Astrocyte (in vitro differentiated cells and primary cell): Measurements from ENCODE around the gene KL. TPM values are rescaled to one million over a fixed set of nuclear protein-coding genes. Genes with fewer than 3 reads are reported as not detected.

ENCODE experiments used
- DNase-seq: peaks from one replicate; pipeline ENCODE4 v3.0.0-alpha.2; 2010; ENCODE audit warnings: low read depth
- FAIRE-seq: peaks from 2 replicates; lab custom pipeline; 2011; peaks lifted over from hg19 to GRCh38; lab: Jason Lieb, UNC
- H2AFZ ChIP-seq: 2 replicates; pipeline ENCODE4 v1.6.0; 2012; ENCODE audit warnings: low read depth, low read length, inconsistent platforms
- H3K27ac ChIP-seq: 2 replicates; pipeline ENCODE4 v1.5.1; 2011; ENCODE audit warnings: low read depth, low read length, inconsistent platforms
- H3K27me3 ChIP-seq: 2 replicates; pipeline ENCODE4 v1.6.0; 2011; ENCODE audit warnings: low read length, inconsistent platforms; ENCODE audit not compliant: insufficient read depth
- H3K36me3 ChIP-seq: 2 replicates; pipeline ENCODE4 v1.5.1; 2011; ENCODE audit warnings: low read length, inconsistent platforms; ENCODE audit not compliant: insufficient read depth
- H3K4me1 ChIP-seq: 2 replicates; pipeline ENCODE4 v1.5.1; 2011; ENCODE audit warnings: low read length, inconsistent platforms; ENCODE audit not compliant: insufficient read depth
- H3K4me2 ChIP-seq: 2 replicates; pipeline ENCODE4 v1.6.0; 2012; ENCODE audit warnings: low read length, inconsistent platforms
- H3K4me3 ChIP-seq: 2 replicates; pipeline ENCODE4 v1.5.1; 2011; ENCODE audit warnings: low read depth, mild to moderate bottlenecking, low read length, inconsistent platforms; ENCODE audit not compliant: insufficient read depth
- H3K79me2 ChIP-seq: 2 replicates; pipeline ENCODE4 v1.6.0; 2012; ENCODE audit warnings: mild to moderate bottlenecking, low read length, inconsistent platforms; ENCODE audit not compliant: insufficient read depth
- H3K9ac ChIP-seq: 2 replicates; pipeline ENCODE4 v1.6.0; 2012; ENCODE audit warnings: mild to moderate bottlenecking, low read length, inconsistent platforms
- H3K9me3 ChIP-seq: 2 replicates; pipeline ENCODE4 v1.5.1; 2012; ENCODE audit warnings: low read depth, mild to moderate bottlenecking, low read length, inconsistent platforms; ENCODE audit not compliant: insufficient read depth
- H4K20me1 ChIP-seq: 2 replicates; pipeline ENCODE4 v1.6.0; 2012; ENCODE audit warnings: low read length, inconsistent platforms; ENCODE audit not compliant: insufficient read depth
- H3K27ac Mint-ChIP-seq: one replicate; pipeline ENCODE4 v1.8.0; 2021; ENCODE audit warnings: mild to moderate bottlenecking, mixed read lengths; ENCODE audit not compliant: unreplicated experiment
- H3K27me3 Mint-ChIP-seq: one replicate; pipeline ENCODE4 v1.8.0; 2021; ENCODE audit warnings: low read depth, mixed read lengths; ENCODE audit not compliant: unreplicated experiment
- H3K36me3 Mint-ChIP-seq: one replicate; pipeline ENCODE4 v1.8.0; 2021; ENCODE audit warnings: low read depth, mixed read lengths; ENCODE audit not compliant: unreplicated experiment
- H3K4me1 Mint-ChIP-seq: one replicate; pipeline ENCODE4 v1.8.0; 2021; ENCODE audit warnings: low read depth, mixed read lengths; ENCODE audit not compliant: unreplicated experiment
- H3K4me3 Mint-ChIP-seq: one replicate; pipeline ENCODE4 v1.8.0; 2021; ENCODE audit warnings: mild to moderate bottlenecking, moderate library complexity, mixed read lengths; ENCODE audit not compliant: unreplicated experiment
- H3K9me3 Mint-ChIP-seq: one replicate; pipeline ENCODE4 v1.8.0; 2021; ENCODE audit warnings: mild to moderate bottlenecking, mixed read lengths; ENCODE audit not compliant: unreplicated experiment
- CTCF ChIP-seq: IDR thresholded peaks from 2 replicates; pipeline ENCODE4 v1.5.1; 2011; ENCODE audit warnings: low read depth, mild to moderate bottlenecking, inconsistent platforms, low read length, moderate library complexity; ENCODE audit not compliant: insufficient read depth
- EZH2 ChIP-seq: IDR thresholded peaks from 2 replicates; pipeline ENCODE4 v1.6.1; 2012; ENCODE audit warnings: mild to moderate bottlenecking, low read length, inconsistent platforms; ENCODE audit not compliant: insufficient read depth
- total RNA-seq: library from RNA; stranded (reverse); gene quantifications from 2 replicates; pipeline ENCODE4 v1.2.1, GENCODE V29; 2021

Gene KL
- total RNA-seq, 1 donor from 2014 or later, result 0.07 TPM

- DNase-seq (no peak), FAIRE-seq (no peak)
- H3K4me3 Mint-ChIP-seq, result no peak overlapping the region
- no peaks in the 10 kb centered on the region for H4K20me1 ChIP-seq
- no peaks in the 10 kb centered on the region for H3K79me2 ChIP-seq
- no peaks in the 10 kb centered on the region for H3K4me1 Mint-ChIP-seq
- H3K27ac ChIP-seq, result no peak overlapping the region
- no peaks in the 10 kb centered on the region for H3K27me3 ChIP-seq
- no peak overlapping the region for H2AFZ ChIP-seq
- H3K27me3 Mint-ChIP-seq, result no peaks in the 10 kb centered on the region
- peaks cover 34% of the 10 kb centered on the region for H3K36me3 Mint-ChIP-seq
- no peak overlapping the region for H3K4me2 ChIP-seq
- no peak overlapping the region for H3K4me3 ChIP-seq
- H3K36me3 ChIP-seq, result peaks cover 58% of the 10 kb centered on the region
- H3K9me3 ChIP-seq, result no peaks in the 10 kb centered on the region
- TF ChIP-seq CTCF, result no peak
- no peak for TF ChIP-seq EZH2
- no peak overlapping the region for H3K9ac ChIP-seq
- peaks cover 27% of the 10 kb centered on the region for H3K4me1 ChIP-seq
- no peaks in the 10 kb centered on the region for H3K9me3 Mint-ChIP-seq
- H3K27ac Mint-ChIP-seq, result no peak overlapping the region
Observed at GRCh38 chr13:33115274-33115673, 99.1 kb downstream of the KL start.
